ENCODE measurements around the gene OBSCN. TPM values are rescaled to one million over a fixed set of nuclear protein-coding genes. Genes with fewer than 3 reads are reported as not detected.

OBSCN gene
- total and polyA plus RNA-seq, 4 donors = 0.54 to 5.6 (median 2.7) TPM

DNA sequence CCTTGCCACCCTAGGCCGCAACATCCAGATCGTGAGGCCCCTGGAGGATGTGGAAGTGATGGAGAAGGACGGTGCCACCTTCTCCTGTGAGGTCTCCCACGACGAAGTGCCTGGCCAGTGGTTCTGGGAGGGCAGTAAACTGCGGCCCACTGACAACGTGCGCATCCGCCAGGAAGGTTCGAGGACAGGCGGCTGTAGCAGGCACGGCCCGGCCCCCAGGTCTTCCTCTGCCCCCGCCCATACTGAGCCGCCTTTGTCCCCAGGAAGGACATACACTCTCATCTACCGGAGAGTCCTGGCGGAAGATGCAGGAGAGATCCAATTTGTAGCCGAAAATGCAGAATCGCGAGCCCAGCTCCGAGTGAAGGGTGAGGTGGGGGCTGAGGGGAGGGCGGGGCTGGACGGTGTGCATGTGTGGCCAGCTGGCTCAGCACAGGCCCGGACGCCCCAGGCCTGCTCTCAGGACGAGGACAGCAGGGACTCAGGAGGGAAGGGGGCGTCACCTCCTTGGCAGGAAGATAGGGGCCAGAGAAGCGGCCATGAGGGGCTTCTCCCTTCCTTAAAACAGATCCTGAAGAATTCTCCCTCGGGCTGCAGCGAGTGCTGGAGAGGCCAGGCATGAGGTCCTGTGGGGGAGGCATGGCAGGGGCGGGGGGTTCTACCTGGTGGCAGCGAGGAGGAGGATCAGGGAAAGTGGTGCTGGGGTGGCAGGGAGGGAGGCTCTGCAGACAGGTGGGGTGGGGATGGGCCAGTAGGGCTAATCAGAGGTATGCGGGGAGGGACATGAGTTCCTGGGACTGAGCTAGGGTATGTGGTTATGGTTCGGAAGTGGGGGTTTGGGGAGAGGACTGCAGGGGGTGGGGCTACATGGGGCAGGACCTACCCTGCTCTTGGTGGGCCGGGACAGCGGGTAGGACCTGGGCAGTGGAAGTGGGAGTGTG, 69.9 kb downstream of the OBSCN start:
- Histone ChIP-seq H3K9ac (ENCODE audit: low read depth in 1 of 2, low read length in 2 of 2) (no peak overlapping the region), H3K27me3 (ENCODE audit: control insufficient read depth in 4 of 4, insufficient read depth in 4 of 4, low read length in 3 of 4) (no peaks in the 10 kb centered on the region), H3K36me3 (ENCODE audit: control insufficient read depth in 4 of 4, insufficient read depth in 3 of 4, low read depth in 1 of 4, low read length in 3 of 4) (no peaks in the 10 kb centered on the region), H3K27ac (ENCODE audit: low read depth in 1 of 2, low read length in 2 of 2) (no peak overlapping the region), H3K4me3 (ENCODE audit: low read depth in 1 of 3, low read length in 3 of 3) (no peak overlapping the region), H3K4me1 (ENCODE audit: control insufficient read depth in 4 of 4, insufficient read depth in 4 of 4, low read length in 3 of 4) (peaks cover 0 to 3% (median 2%) of the 10 kb centered on the region in 4 donors), H3K9me3 (ENCODE audit: control insufficient read depth in 4 of 4, low read length in 3 of 4) (no peaks in the 10 kb centered on the region)
- DNase-seq (ENCODE audit: low spot score) = no peak
- WGBS = 93% methylated on average over 36 of the region's 36 CpGs
- TF ChIP-seq, protein P1, sequence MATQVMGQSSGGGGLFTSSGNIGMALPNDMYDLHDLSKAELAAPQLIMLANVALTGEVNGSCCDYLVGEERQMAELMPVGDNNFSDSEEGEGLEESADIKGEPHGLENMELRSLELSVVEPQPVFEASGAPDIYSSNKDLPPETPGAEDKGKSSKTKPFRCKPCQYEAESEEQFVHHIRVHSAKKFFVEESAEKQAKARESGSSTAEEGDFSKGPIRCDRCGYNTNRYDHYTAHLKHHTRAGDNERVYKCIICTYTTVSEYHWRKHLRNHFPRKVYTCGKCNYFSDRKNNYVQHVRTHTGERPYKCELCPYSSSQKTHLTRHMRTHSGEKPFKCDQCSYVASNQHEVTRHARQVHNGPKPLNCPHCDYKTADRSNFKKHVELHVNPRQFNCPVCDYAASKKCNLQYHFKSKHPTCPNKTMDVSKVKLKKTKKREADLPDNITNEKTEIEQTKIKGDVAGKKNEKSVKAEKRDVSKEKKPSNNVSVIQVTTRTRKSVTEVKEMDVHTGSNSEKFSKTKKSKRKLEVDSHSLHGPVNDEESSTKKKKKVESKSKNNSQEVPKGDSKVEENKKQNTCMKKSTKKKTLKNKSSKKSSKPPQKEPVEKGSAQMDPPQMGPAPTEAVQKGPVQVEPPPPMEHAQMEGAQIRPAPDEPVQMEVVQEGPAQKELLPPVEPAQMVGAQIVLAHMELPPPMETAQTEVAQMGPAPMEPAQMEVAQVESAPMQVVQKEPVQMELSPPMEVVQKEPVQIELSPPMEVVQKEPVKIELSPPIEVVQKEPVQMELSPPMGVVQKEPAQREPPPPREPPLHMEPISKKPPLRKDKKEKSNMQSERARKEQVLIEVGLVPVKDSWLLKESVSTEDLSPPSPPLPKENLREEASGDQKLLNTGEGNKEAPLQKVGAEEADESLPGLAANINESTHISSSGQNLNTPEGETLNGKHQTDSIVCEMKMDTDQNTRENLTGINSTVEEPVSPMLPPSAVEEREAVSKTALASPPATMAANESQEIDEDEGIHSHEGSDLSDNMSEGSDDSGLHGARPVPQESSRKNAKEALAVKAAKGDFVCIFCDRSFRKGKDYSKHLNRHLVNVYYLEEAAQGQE (IDR thresholded peaks at IDR 0.05) = no peak
- TF ChIP-seq TAF1 (conservative IDR thresholded peaks at IDR 0.05) = no peak
- TF ChIP-seq RAD21 (IDR thresholded peaks at IDR 0.05) = no peak
- TF ChIP-seq, protein P2, sequence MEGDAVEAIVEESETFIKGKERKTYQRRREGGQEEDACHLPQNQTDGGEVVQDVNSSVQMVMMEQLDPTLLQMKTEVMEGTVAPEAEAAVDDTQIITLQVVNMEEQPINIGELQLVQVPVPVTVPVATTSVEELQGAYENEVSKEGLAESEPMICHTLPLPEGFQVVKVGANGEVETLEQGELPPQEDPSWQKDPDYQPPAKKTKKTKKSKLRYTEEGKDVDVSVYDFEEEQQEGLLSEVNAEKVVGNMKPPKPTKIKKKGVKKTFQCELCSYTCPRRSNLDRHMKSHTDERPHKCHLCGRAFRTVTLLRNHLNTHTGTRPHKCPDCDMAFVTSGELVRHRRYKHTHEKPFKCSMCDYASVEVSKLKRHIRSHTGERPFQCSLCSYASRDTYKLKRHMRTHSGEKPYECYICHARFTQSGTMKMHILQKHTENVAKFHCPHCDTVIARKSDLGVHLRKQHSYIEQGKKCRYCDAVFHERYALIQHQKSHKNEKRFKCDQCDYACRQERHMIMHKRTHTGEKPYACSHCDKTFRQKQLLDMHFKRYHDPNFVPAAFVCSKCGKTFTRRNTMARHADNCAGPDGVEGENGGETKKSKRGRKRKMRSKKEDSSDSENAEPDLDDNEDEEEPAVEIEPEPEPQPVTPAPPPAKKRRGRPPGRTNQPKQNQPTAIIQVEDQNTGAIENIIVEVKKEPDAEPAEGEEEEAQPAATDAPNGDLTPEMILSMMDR (IDR thresholded peaks at IDR 0.05; ENCODE audit: low read depth, low read length, missing input control) = no peak
- no peak for TF ChIP-seq EGR1 (IDR thresholded peaks at IDR 0.05; ENCODE audit: low read depth in 2 of 2)

- H3K36me3 ChIP-seq (ENCODE audit: control insufficient read depth in 4 of 4, insufficient read depth in 3 of 4, low read depth in 1 of 4, low read length in 3 of 4) = no peaks in the 10 kb centered on the region
- WGBS = 97% methylated on average over 21 of the region's 21 CpGs
These were observed 70.6 kb downstream of the OBSCN start for GRCh38 chr1:228278432-228278941.

More at GRCh38 chr1:228278432-228278941, 70.6 kb downstream of the OBSCN start:
- Histone ChIP-seq H3K9me3 (ENCODE audit: control insufficient read depth in 4 of 4, low read length in 3 of 4) (no peaks in the 10 kb centered on the region), H3K9ac (ENCODE audit: low read depth in 1 of 2, low read length in 2 of 2) (no peak overlapping the region), H3K4me3 (ENCODE audit: low read depth in 1 of 3, low read length in 3 of 3) (no peak overlapping the region), H3K27ac (ENCODE audit: low read depth in 1 of 2, low read length in 2 of 2) (no peak overlapping the region), H3K27me3 (ENCODE audit: control insufficient read depth in 4 of 4, insufficient read depth in 4 of 4, low read length in 3 of 4) (no peaks in the 10 kb centered on the region), H3K4me1 (ENCODE audit: control insufficient read depth in 4 of 4, insufficient read depth in 4 of 4, low read length in 3 of 4) (peaks cover 0 to 3% (median 2%) of the 10 kb centered on the region in 4 donors)
- DNase-seq (ENCODE audit: low spot score) = no peak
- TF ChIP-seq EGR1 (IDR thresholded peaks at IDR 0.05; ENCODE audit: low read depth in 2 of 2) = no peak
- TF ChIP-seq MAX (IDR thresholded peaks at IDR 0.05) = no peak
- no peak for TF ChIP-seq GABPA (IDR thresholded peaks at IDR 0.05 in 1 of 2, conservative IDR thresholded peaks at IDR 0.05 in 1 of 2)
- TF ChIP-seq HNF4A (conservative IDR thresholded peaks at IDR 0.05) = no peak
- TF ChIP-seq HNF4G (IDR thresholded peaks at IDR 0.05) = no peak
